ENCODE data around the gene RTN4IP1.

RTN4IP1 gene

DNA sequence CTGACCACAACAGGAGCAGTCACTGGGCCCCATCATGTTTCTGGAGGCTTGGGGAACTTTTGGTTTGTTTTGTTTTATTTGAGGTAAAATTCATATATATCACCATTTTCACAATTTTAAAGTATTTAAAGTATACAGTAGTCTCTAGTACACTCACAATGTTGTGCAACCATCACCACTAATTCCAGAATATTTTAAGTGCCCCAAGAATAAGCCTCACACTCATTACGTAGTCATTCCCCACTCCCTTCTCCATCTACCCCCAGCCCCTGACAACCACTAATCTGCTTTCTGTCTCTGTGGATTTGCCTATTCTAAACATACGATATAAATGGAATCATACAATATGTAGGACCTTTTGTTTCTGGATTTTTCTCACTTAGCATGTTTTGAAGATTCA is 29.0 kb downstream of the RTN4IP1 start:
- TF ChIP-seq, protein P1, sequence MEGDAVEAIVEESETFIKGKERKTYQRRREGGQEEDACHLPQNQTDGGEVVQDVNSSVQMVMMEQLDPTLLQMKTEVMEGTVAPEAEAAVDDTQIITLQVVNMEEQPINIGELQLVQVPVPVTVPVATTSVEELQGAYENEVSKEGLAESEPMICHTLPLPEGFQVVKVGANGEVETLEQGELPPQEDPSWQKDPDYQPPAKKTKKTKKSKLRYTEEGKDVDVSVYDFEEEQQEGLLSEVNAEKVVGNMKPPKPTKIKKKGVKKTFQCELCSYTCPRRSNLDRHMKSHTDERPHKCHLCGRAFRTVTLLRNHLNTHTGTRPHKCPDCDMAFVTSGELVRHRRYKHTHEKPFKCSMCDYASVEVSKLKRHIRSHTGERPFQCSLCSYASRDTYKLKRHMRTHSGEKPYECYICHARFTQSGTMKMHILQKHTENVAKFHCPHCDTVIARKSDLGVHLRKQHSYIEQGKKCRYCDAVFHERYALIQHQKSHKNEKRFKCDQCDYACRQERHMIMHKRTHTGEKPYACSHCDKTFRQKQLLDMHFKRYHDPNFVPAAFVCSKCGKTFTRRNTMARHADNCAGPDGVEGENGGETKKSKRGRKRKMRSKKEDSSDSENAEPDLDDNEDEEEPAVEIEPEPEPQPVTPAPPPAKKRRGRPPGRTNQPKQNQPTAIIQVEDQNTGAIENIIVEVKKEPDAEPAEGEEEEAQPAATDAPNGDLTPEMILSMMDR (IDR thresholded peaks at IDR 0.05) = no peak

DNA sequence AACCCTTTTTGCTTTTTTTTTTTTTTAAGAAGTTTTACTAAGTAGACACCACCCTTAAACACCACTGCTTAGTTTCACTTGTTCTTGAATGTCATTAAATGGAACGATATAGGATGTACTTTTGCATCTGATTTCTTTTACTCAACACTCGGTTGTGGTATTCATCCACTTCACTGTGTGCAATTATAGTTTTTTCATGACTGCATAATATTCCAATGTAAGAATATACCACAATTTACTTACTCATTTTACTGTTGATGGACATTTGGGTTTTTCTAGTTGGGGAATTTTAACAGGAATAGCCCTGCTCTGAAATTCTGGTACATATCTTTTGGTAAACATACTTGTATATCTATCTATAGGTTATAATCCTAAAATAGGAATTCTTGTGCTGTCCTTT is 29.9 kb downstream of the RTN4IP1 start:
- TF ChIP-seq, protein P1 (IDR thresholded peaks at IDR 0.05) = no peak

- TF ChIP-seq, protein P1 (IDR thresholded peaks at IDR 0.05) = no peak
Measured at GRCh38 chr6:106591111-106591825, 38.0 kb downstream of the RTN4IP1 start.

- TF ChIP-seq, protein P1 (IDR thresholded peaks at IDR 0.05) = no peak
Measured at GRCh38 chr6:106586815-106587415, 42.4 kb downstream of the RTN4IP1 start.

GRCh38 chr6:106581468-106581867 is 47.8 kb downstream of the RTN4IP1 start:
- TF ChIP-seq, protein P1 (IDR thresholded peaks at IDR 0.05) = no peak

DNA sequence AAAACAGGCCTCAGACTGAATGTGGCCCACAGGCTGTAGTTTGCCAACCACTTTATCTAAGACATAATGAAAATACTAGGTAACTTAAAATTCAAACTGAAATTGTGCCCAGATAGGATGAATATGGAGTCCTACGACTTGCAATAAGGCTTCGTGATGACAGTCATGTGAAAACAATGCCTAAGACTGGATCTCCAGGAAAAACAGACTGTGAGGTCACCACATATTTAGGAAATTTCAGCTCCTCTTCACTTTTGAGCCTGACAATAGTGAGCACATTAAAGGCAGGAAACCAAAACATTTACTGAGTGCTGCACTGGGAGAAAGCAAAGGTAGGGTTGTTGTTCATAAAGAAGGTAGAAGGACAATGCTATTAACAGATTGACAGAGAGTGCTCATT is 50.0 kb downstream of the RTN4IP1 start:
- TF ChIP-seq, protein P1 (IDR thresholded peaks at IDR 0.05) = no peak

- TF ChIP-seq, protein P1 (IDR thresholded peaks at IDR 0.05) = no peak
Measured at GRCh38 chr6:106574741-106575458, 54.4 kb downstream of the RTN4IP1 start.

Data from LNCAP (cell line).